Neural cell (in vitro differentiated cells): ENCODE data around the gene HDAC4.

Experiments
- EP300 ChIP-seq: fragments of 450-650 bp; conservative IDR thresholded peaks from 2 replicates; pipeline ENCODE4 v1.6.1; 2014; ENCODE audit warnings: antibody characterized with exemption, mild to moderate bottlenecking, moderate library complexity; ENCODE audit not compliant: poor library complexity, severe bottlenecking
- EZH2 ChIP-seq: fragments of 200-600, 300-800 bp; shearing (Covaris generic), sonication (generic); IDR thresholded peaks from 2 replicates; pipeline ENCODE4 v1.6.1; 2014; ENCODE audit warnings: antibody characterized with exemption, low read length, borderline replicate concordance, mild to moderate bottlenecking; ENCODE audit not compliant: insufficient read depth, poor library complexity, severe bottlenecking
- TF ChIP-seq, protein P1 (sequence below): fragments of 450-650 bp; IDR thresholded peaks from 2 replicates; pipeline ENCODE4 v1.5.1; 2014; ENCODE audit warnings: antibody characterized with exemption, mild to moderate bottlenecking, moderate library complexity; ENCODE audit not compliant: poor library complexity, severe bottlenecking

DNA sequence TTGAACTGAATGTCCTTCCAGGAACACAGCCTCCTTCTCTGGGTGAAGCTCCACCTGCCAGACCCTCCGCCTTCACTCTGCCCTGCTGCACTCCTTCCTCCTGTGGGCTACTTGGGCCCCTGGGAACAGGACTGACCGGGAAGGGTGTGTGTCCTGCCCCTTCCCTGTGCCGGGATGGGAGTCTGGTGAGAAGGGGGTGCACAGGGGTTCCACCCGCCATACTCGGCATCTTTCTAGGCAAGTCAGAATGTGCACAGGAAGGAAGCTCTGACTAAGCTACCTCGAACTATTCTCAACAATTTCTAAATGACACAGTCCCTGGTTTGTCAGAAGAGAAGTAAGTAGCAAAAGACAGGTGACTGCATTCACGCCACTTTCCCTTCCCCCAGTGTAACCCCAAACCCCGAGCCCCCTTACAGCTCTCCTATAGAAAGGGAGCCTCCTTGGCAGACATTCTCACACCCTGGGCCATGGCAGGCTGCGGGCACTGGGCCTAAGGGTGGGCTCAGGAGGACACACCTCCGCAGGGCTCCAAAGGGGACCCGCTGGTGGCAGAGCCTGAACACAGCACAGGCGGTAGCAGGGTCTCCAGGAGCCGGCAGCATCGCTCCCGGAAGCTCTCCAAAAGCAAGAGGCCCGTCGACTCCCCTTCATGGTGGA, 184.1 kb downstream of the HDAC4 start:
- TF ChIP-seq, protein P1, sequence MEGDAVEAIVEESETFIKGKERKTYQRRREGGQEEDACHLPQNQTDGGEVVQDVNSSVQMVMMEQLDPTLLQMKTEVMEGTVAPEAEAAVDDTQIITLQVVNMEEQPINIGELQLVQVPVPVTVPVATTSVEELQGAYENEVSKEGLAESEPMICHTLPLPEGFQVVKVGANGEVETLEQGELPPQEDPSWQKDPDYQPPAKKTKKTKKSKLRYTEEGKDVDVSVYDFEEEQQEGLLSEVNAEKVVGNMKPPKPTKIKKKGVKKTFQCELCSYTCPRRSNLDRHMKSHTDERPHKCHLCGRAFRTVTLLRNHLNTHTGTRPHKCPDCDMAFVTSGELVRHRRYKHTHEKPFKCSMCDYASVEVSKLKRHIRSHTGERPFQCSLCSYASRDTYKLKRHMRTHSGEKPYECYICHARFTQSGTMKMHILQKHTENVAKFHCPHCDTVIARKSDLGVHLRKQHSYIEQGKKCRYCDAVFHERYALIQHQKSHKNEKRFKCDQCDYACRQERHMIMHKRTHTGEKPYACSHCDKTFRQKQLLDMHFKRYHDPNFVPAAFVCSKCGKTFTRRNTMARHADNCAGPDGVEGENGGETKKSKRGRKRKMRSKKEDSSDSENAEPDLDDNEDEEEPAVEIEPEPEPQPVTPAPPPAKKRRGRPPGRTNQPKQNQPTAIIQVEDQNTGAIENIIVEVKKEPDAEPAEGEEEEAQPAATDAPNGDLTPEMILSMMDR: no peak
- TF ChIP-seq EZH2: no peak
- TF ChIP-seq EP300: no peak
